ENCODE results near the gene HMX2.

HMX2 gene

GRCh38 chr10:123139165-123139520, 8.8 kb upstream of the HMX2 start:
- no peak for DNase-seq (ENCODE audit: extremely low read depth in 1 of 2, low read depth in 1 of 2)

GRCh38 chr10:123139521-123140163, 8.3 kb upstream of the HMX2 start:
- DNase-seq (ENCODE audit: extremely low read depth in 1 of 2, low read depth in 1 of 2): no peak

- no peak for DNase-seq (ENCODE audit: extremely low read depth in 1 of 2, low read depth in 1 of 2)
These were observed 7.6 kb upstream of the HMX2 start for GRCh38 chr10:123140164-123140982.

GRCh38 chr10:123140983-123141390, 6.9 kb upstream of the HMX2 start:
- no peak for DNase-seq (ENCODE audit: extremely low read depth in 1 of 2, low read depth in 1 of 2)

GRCh38 chr10:123141791-123142700, 5.9 kb upstream of the HMX2 start:
- no peak for DNase-seq (ENCODE audit: extremely low read depth in 1 of 2, low read depth in 1 of 2)

GRCh38 chr10:123142701-123143161, 5.2 kb upstream of the HMX2 start:
- DNase-seq (ENCODE audit: extremely low read depth in 1 of 2, low read depth in 1 of 2): no peak

GRCh38 chr10:123143162-123143824, 4.6 kb upstream of the HMX2 start:
- DNase-seq (ENCODE audit: extremely low read depth in 1 of 2, low read depth in 1 of 2): no peak

GRCh38 chr10:123143825-123144168, 4.1 kb upstream of the HMX2 start:
- DNase-seq (ENCODE audit: extremely low read depth in 1 of 2, low read depth in 1 of 2): no peak

GRCh38 chr10:123144697-123145541, 3.0 kb upstream of the HMX2 start:
- no peak for DNase-seq (ENCODE audit: extremely low read depth in 1 of 2, low read depth in 1 of 2)

GRCh38 chr10:123145542-123146012, 2.4 kb upstream of the HMX2 start:
- DNase-seq (ENCODE audit: extremely low read depth in 1 of 2, low read depth in 1 of 2): no peak

GRCh38 chr10:123146013-123146893, 1.7 kb upstream of the HMX2 start:
- no peak for DNase-seq (ENCODE audit: extremely low read depth in 1 of 2, low read depth in 1 of 2)

- DNase-seq (ENCODE audit: extremely low read depth in 1 of 2, low read depth in 1 of 2): no peak
These were observed 872 bp upstream of the HMX2 start for GRCh38 chr10:123146894-123147634.

GRCh38 chr10:123148414-123149161, 652 bp downstream of the HMX2 start:
- DNase-seq (ENCODE audit: extremely low read depth in 1 of 2, low read depth in 1 of 2): no peak

- no peak for DNase-seq (ENCODE audit: extremely low read depth in 1 of 2, low read depth in 1 of 2)
These were observed 1.2 kb downstream of the HMX2 start for GRCh38 chr10:123149162-123149567.

- no peak for DNase-seq (ENCODE audit: extremely low read depth in 1 of 2, low read depth in 1 of 2)
These were observed 1.8 kb downstream of the HMX2 start for GRCh38 chr10:123149568-123150270.

GRCh38 chr10:123150271-123150985, 2.5 kb downstream of the HMX2 start:
- DNase-seq (ENCODE audit: extremely low read depth in 1 of 2, low read depth in 1 of 2): no peak
